HepG2 (cell line): ENCODE measurements around the gene UNC5A.

ENCODE experiments used
- EZH2 ChIP-seq: conservative IDR thresholded peaks from 2 replicates; pipeline ENCODE4 v1.6.1; 2012; ENCODE audit warnings: mild to moderate bottlenecking, low read depth, low read length, moderate library complexity
- HDAC6 ChIP-seq: fragments of 200-600 bp; sonication (generic); IDR thresholded peaks from 2 replicates; pipeline ENCODE4 v1.7.0; 2017; ENCODE audit warnings: mild to moderate bottlenecking, antibody characterized with exemption, low read length, low read depth
- MED8 ChIP-seq: sonication (generic); formaldehyde crosslinking; IDR thresholded peaks from 2 replicates; pipeline ENCODE4 v1.8.1; 2023; ENCODE audit warnings: mild to moderate bottlenecking, missing genetic modification reagents; ENCODE audit not compliant: insufficient replicate concordance
- PBX3 ChIP-seq: sonication (generic); formaldehyde crosslinking; IDR thresholded peaks from 2 replicates; pipeline ENCODE4 v1.8.1; 2023; ENCODE audit warnings: missing genetic modification reagents, inconsistent platforms, borderline replicate concordance
- POLR2A ChIP-seq, 2 experiments: IDR thresholded peaks; 2 replicates each; pipeline ENCODE4 v1.6.1; 2011; ENCODE audit warnings: low read depth in 2 of 2, low read length in 2 of 2, mild to moderate bottlenecking in 1 of 2, moderate library complexity in 1 of 2; ENCODE audit not compliant: insufficient read depth in 1 of 2
- REST ChIP-seq, 2 experiments: IDR thresholded peaks; 2 replicates each; pipeline ENCODE4 v1.6.1; 2011 to 2012; ENCODE audit warnings: low read length in 2 of 2, borderline replicate concordance in 1 of 2, low read depth in 1 of 2, mild to moderate bottlenecking in 1 of 2, moderate library complexity in 1 of 2
- TBL1XR1 ChIP-seq: fragments of 150-350 bp; IDR thresholded peaks from 2 replicates; pipeline ENCODE4 v1.6.1; 2014; ENCODE audit warnings: borderline replicate concordance, low read length; ENCODE audit not compliant: partially characterized antibody
- U2AF1 ChIP-seq: fragments of 200-400 bp; formaldehyde crosslinking; optimal IDR thresholded peaks from 2 replicates; pipeline ENCODE3; 2017; ENCODE audit warnings: mild to moderate bottlenecking, low read depth, low read length
- ZBTB4 ChIP-seq: sonication (generic); formaldehyde crosslinking; IDR thresholded peaks from 2 replicates; pipeline ENCODE4 v1.4.0; 2020; ENCODE audit warnings: missing genetic modification reagents, mild to moderate bottlenecking, borderline replicate concordance
- ZFP62 ChIP-seq: sonication (generic); formaldehyde crosslinking; IDR thresholded peaks from 2 replicates; pipeline ENCODE4 v1.4.0; 2020; ENCODE audit warnings: missing genetic modification reagents

- TF ChIP-seq ZBTB4 (CRISPR knock-in tag) = no peak
- no peak for TF ChIP-seq ZFP62 (CRISPR knock-in tag)
- no peak for TF ChIP-seq HDAC6
- no peak for TF ChIP-seq POLR2A (IDR thresholded peaks at IDR 0.05; ENCODE audit: insufficient read depth in 1 of 2, low read depth in 2 of 2, low read length in 2 of 2)
- no peak for TF ChIP-seq U2AF1
- TF ChIP-seq EZH2 = no peak
- no peak for TF ChIP-seq MED8
- no peak for TF ChIP-seq TBL1XR1
- no peak for TF ChIP-seq REST (IDR thresholded peaks at IDR 0.05; ENCODE audit: borderline replicate concordance in 1 of 2, low read depth in 1 of 2, low read length in 2 of 2)
- TF ChIP-seq PBX3 = no peak
These were observed 47.5 kb downstream of the UNC5A start for GRCh38 chr5:176857894-176858273.
